ENCODE measurements around the gene PLS1. TPM values are rescaled to one million over a fixed set of nuclear protein-coding genes. Genes with fewer than 3 reads are reported as not detected.

PLS1 gene
- total RNA-seq, 1 experiment from 2014 or later = 38.8 TPM

DNA sequence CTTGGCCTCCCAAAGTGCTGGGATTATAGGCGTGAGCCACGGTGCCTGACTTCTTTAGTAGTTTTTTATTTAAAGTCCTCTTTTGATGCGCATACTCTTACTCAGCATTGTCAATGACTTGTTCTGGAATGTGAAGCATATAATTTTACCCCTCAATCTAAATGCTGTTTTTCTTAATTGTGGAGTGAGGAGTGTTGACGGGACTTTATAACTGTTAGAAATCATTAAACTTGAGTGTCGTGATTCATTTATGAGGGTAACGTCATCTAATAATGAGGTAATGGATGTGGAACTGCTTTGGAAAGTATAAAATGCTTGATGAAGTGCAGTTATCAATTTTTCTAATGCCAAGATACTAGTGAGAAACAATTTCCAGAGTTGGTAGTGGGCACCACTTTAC is 48.3 kb downstream of the PLS1 start:
- H3K9me2 ChIP-seq (ENCODE audit: insufficient read depth) = no peaks in the 10 kb centered on the region
- no peaks in the 10 kb centered on the region; the same call in 1 of the 2 replicates for H4K20me1 ChIP-seq (ENCODE audit: insufficient read depth)
- H3K4me1 ChIP-seq (ENCODE audit: control insufficient read depth in 1 of 2, insufficient read depth in 2 of 2, low read length in 2 of 2) = peaks cover 14 to 29% of the 10 kb centered on the region in 2 experiments
- BruUV-seq (replicated peaks) = no TSS peak
- H3K4me3 ChIP-seq (replicated peaks in 1 of 2; ENCODE audit: low read depth in 1 of 2, low read length in 2 of 2) = no peak overlapping the region
- RAD21 ChIA-PET (ENCODE audit: low non-redundant PET in 1 of 2, low total read pairs in 2 of 2, uncharacterized antibody in 2 of 2, unreplicated experiment in 2 of 2) = no interaction called here
- ATAC-seq (no peak), DNase-seq (ENCODE audit: low read depth, low spot score) (no peak)
- no peak for TF ChIP-seq TCF7L2 (IDR thresholded peaks at IDR 0.05; ENCODE audit: borderline replicate concordance, extremely low read depth, insufficient read depth, insufficient read length)
- TF ChIP-seq, protein P1, sequence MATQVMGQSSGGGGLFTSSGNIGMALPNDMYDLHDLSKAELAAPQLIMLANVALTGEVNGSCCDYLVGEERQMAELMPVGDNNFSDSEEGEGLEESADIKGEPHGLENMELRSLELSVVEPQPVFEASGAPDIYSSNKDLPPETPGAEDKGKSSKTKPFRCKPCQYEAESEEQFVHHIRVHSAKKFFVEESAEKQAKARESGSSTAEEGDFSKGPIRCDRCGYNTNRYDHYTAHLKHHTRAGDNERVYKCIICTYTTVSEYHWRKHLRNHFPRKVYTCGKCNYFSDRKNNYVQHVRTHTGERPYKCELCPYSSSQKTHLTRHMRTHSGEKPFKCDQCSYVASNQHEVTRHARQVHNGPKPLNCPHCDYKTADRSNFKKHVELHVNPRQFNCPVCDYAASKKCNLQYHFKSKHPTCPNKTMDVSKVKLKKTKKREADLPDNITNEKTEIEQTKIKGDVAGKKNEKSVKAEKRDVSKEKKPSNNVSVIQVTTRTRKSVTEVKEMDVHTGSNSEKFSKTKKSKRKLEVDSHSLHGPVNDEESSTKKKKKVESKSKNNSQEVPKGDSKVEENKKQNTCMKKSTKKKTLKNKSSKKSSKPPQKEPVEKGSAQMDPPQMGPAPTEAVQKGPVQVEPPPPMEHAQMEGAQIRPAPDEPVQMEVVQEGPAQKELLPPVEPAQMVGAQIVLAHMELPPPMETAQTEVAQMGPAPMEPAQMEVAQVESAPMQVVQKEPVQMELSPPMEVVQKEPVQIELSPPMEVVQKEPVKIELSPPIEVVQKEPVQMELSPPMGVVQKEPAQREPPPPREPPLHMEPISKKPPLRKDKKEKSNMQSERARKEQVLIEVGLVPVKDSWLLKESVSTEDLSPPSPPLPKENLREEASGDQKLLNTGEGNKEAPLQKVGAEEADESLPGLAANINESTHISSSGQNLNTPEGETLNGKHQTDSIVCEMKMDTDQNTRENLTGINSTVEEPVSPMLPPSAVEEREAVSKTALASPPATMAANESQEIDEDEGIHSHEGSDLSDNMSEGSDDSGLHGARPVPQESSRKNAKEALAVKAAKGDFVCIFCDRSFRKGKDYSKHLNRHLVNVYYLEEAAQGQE (IDR thresholded peaks at IDR 0.05; ENCODE audit: low read depth) = no peak
- TF ChIP-seq EGR1 (IDR thresholded peaks at IDR 0.05; ENCODE audit: low read depth) = no peak
- peaks cover 4% of the 10 kb centered on the region for H3K79me2 ChIP-seq (ENCODE audit: insufficient read depth, low read length)
- H3K4me2 ChIP-seq (ENCODE audit: low read length) = no peak overlapping the region
- intact Hi-C loops (cut with micrococcal nuclease) = no loop called here
- no peak overlapping the region for H3K9ac ChIP-seq (ENCODE audit: low read length)
- no peaks in the 10 kb centered on the region for H3K9me3 ChIP-seq (ENCODE audit: control insufficient read depth in 1 of 2, insufficient read depth in 1 of 2, low read depth in 1 of 2, low read length in 2 of 2)
- H3K36me3 ChIP-seq (ENCODE audit: control insufficient read depth in 1 of 2, insufficient read depth in 2 of 2, low read length in 2 of 2) = no peaks in the 10 kb centered on the region
- H2AFZ ChIP-seq (ENCODE audit: low read depth, low read length, poor library complexity, severe bottlenecking) = no peak overlapping the region
- CTCF ChIA-PET = no interaction called here
- H3K27me3 ChIP-seq (ENCODE audit: insufficient read depth, low read length) = no peaks in the 10 kb centered on the region
- POLR2A ChIA-PET = no interaction called here
- H3K27ac ChIP-seq (ENCODE audit: low read depth, low read length) = no peak overlapping the region

DNA sequence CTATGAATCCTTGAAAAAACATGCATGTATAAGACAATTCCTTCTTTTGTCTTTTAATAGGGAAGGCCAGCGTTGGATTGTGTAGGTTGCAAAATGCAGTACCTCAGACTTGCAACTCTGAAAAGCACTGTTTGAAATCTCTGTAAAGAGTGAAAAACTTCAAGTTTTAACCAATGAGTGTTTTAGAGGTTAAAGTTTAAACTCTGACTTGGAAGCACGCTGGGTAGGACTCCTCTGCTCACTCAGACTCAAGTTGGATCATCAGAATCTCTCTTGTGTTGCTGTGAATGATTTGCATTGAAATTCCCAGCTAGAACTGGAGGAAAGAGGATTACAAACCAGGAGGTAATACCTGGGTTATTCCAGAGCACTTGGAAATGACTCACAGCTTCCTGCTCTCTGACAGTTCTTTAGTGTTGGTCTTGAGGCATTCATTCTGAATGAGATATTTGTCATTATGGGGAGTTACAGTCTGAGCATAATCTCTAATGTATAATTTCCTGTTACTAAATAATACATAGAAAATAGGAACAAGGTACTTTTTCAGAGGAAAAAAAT is 49.1 kb downstream of the PLS1 start:
- ChIA-PET RAD21 (ENCODE audit: low non-redundant PET in 1 of 2, low total read pairs in 2 of 2, uncharacterized antibody in 2 of 2, unreplicated experiment in 2 of 2) (no interaction called here), POLR2A (interaction anchor here (0.7 to 1.2 kb wide), 2 partner anchors 11 to 79 kb away, joined by 3 to 6 read pairs; partner anchors contain the start of gene TRPC1), CTCF (no interaction called here)
- ATAC-seq = peak; percentile 80
- Histone ChIP-seq H3K9me3 (ENCODE audit: control insufficient read depth in 1 of 2, insufficient read depth in 1 of 2, low read depth in 1 of 2, low read length in 2 of 2) (no peaks in the 10 kb centered on the region), H3K27ac (ENCODE audit: low read depth, low read length) (no peak overlapping the region), H3K27me3 (ENCODE audit: insufficient read depth, low read length) (no peaks in the 10 kb centered on the region), H3K79me2 (ENCODE audit: insufficient read depth, low read length) (no peaks in the 10 kb centered on the region; the same call in 1 of the 2 replicates), H3K4me3 (replicated peaks in 1 of 2; ENCODE audit: low read depth in 1 of 2, low read length in 2 of 2) (no peak overlapping the region), H4K20me1 (ENCODE audit: insufficient read depth) (no peaks in the 10 kb centered on the region; the same call in 1 of the 2 replicates), H3K9me2 (ENCODE audit: insufficient read depth) (no peaks in the 10 kb centered on the region), H3K4me2 (ENCODE audit: low read length) (peak overlapping the region; percentile 48), H3K36me3 (ENCODE audit: control insufficient read depth in 1 of 2, insufficient read depth in 2 of 2, low read length in 2 of 2) (no peaks in the 10 kb centered on the region), H3K4me1 (ENCODE audit: control insufficient read depth in 1 of 2, insufficient read depth in 2 of 2, low read length in 2 of 2) (peaks cover 14 to 29% of the 10 kb centered on the region in 2 experiments), H3K9ac (ENCODE audit: low read length) (no peak overlapping the region), H2AFZ (ENCODE audit: low read depth, low read length, poor library complexity, severe bottlenecking) (no peak overlapping the region)
- intact Hi-C loops (cut with micrococcal nuclease) = no loop called here
- no TSS peak for BruUV-seq (replicated peaks)
- peak; percentile 41 for DNase-seq (ENCODE audit: low read depth, low spot score)
- TF ChIP-seq, protein P1 (IDR thresholded peaks at IDR 0.05; ENCODE audit: low read depth) = no peak
- TF ChIP-seq FOSL1 (IDR thresholded peaks at IDR 0.05; ENCODE audit: low read depth) (peak; percentile 72), SP1 (IDR thresholded peaks at IDR 0.05; ENCODE audit: low read depth) (no peak), CBX3 (IDR thresholded peaks at IDR 0.05; ENCODE audit: low read depth) (no peak), POLR2A (IDR thresholded peaks at IDR 0.05; ENCODE audit: borderline replicate concordance, extremely low read depth, insufficient read depth, insufficient read length) (no peak), SIN3A (IDR thresholded peaks at IDR 0.05; ENCODE audit: low read depth) (no peak), ZFX (IDR thresholded peaks at IDR 0.05) (no peak)
- TF ChIP-seq, protein P2, sequence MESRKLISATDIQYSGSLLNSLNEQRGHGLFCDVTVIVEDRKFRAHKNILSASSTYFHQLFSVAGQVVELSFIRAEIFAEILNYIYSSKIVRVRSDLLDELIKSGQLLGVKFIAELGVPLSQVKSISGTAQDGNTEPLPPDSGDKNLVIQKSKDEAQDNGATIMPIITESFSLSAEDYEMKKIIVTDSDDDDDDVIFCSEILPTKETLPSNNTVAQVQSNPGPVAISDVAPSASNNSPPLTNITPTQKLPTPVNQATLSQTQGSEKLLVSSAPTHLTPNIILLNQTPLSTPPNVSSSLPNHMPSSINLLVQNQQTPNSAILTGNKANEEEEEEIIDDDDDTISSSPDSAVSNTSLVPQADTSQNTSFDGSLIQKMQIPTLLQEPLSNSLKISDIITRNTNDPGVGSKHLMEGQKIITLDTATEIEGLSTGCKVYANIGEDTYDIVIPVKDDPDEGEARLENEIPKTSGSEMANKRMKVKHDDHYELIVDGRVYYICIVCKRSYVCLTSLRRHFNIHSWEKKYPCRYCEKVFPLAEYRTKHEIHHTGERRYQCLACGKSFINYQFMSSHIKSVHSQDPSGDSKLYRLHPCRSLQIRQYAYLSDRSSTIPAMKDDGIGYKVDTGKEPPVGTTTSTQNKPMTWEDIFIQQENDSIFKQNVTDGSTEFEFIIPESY (IDR thresholded peaks at IDR 0.05; ENCODE audit: extremely low read depth, insufficient replicate concordance, low read length) = no peak

All from HCT116 (cell line).